Activated CD4-positive, alpha-beta T cell treated with anti-CD3 and anti-CD28 coated beads for 4 hours (primary cell): ENCODE measurements around the gene CHI3L2.
A peak's percentile ranks its signal among the peaks of the same experiment; 100 is the strongest.
"Not testable (repeated sequence)": the region's sequence is repeated elsewhere in the genome, so short reads cannot be mapped to it uniquely, and the experiment has no call there.

ENCODE experiments used
- DNase-seq, 2 donors: peaks; one replicate each; pipeline ENCODE4 v3.0.0-alpha.2; 2020

The CHI3L2 gene

GRCh38 chr1:111202707-111203623 is 24.5 kb upstream of the CHI3L2 start:
- no peak for DNase-seq

- DNase-seq = peak; percentile 77 to 88
Measured at GRCh38 chr1:111203681-111204200, 23.8 kb upstream of the CHI3L2 start.

DNA sequence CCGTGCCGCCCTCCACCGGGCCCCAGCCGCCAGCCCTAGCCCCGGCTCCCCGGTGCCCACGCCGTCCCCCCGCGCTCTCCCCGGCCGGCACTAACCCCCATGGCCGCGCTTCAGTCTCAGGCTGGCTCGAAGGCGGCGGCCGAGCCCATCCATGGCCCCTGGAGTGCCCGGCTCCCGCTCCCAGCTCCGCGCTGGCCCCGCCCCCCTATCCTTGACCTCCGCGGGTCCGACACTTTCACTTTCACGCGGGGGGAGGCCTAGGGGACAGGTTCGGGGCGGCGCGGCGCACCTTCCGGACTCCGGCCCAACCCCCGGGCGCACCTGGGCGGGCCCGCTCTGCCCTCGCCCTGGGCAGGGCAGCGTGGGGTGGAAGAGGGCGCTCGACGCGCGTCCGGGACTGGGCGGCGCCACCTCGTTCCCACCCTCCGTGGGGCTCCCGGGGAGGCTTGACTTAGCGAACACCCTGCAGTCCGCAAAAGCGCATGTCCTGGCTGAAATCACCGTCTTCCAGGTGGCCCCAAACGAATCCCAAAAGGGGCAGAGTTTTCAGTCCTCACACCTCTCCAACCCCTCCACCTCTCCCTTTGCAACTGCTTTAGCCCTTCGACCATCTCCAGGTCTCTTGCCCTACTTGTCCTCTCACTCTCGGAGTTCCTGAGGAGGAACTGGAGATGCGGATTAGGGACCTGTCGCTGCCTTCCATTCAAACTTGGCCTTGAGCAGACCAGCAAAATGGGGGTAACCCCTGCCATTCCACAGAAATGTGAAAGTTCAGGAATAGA is 23.1 kb upstream of the CHI3L2 start:
- peak; percentile 71 to 76 for DNase-seq

- DNase-seq = no peak
Measured at GRCh38 chr1:111204983-111205713, 22.4 kb upstream of the CHI3L2 start.

- DNase-seq = no peak
Measured at GRCh38 chr1:111205714-111206050, 21.8 kb upstream of the CHI3L2 start.

DNA sequence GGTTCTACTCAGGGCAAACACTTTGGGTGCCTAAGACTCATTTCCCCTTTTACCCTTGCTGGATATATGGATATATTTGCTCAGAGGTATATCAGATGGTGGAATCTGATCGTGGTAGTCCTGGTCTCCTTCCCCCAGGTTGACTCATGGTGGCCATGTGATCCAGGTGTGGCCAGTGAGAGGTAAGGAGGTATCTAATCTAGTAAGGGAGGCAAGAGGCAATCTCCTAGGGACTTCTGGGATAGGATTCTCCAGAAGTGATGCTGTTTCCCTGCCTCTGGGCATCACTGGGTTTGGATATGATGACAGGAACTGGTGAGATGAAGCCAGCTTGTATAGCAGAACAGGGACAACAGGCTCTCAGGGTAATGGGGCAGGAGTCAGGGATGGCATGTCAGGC is 18.6 kb upstream of the CHI3L2 start:
- DNase-seq = no peak

- DNase-seq = no peak
Measured at GRCh38 chr1:111209622-111210021, 17.9 kb upstream of the CHI3L2 start.

GRCh38 chr1:111211921-111212320 is 15.6 kb upstream of the CHI3L2 start:
- DNase-seq = no peak

GRCh38 chr1:111212634-111213335 is 14.7 kb upstream of the CHI3L2 start:
- DNase-seq = no peak

GRCh38 chr1:111213412-111213811 is 14.1 kb upstream of the CHI3L2 start:
- DNase-seq = no peak

DNA sequence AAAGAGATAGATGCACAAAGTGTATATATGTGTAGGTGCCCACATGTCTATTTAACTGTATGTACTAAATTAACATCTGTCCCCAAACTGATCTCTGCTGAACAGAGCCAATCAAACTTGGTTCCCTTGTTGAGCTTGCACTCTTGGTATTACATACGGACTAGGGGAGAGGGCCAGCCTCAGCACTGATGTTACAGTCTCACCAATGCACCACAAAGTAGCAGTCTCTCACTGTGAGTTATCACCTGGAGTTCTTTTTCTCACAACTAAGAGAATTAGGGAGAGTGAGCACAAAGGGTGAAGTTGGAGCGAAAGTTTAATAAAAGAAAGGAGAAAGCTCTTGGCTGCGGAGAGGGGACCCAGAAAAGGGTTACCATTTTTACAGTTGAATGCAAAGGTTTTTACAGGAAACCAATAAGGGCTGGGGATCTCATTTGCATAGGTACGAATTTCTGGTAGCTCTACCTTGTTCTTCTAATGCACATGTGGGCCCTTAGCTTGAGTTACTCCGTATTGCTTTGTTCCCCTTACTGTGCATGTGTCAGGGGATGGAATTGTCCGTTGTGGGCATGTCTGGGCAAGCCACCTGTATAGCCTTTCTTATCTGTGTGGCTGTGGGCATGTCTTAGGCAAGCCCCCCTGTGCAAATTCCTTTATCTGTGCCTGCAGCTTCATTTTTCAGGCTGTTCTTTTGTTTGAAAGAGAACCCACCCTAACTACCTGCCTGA is 13.3 kb upstream of the CHI3L2 start:
- no peak for DNase-seq

DNA sequence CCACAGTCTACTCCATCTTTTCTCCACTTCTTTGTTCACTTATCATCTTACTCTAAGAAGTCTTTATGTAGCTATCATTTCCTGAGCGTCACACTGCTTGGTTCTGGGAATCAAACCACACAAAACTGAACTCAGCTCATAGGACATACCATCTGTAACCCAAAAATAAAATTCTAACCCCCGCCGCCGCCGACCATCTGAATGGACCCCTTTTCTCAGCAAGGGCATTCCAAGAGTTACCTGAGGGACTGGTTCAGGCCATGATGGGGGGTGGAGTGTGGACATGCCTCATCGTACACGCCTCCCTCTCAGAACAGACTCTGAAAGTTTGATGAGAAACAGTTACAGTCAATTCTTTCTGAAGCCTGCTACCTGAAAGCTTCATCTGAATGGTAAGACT is 12.6 kb upstream of the CHI3L2 start:
- DNase-seq = peak; percentile 61 to 70

DNA sequence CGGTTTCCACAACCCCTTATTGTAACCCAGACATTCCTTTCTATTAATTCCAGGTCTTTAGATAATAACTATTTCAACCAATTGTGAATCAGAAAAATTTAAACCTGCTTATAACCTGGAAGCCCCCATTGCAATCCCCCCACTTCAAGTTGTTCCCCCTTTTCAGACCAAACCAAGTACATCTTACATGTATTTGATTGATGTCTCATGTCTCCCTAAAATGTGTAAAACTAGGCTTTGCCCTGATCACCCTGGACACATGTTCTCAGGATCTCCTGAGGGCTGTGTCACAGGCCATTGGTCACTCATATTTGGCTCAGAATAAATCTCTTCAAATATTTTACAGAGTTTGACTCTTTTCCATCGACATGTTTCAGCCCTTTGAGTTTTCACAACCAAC is 12.2 kb upstream of the CHI3L2 start:
- DNase-seq = not testable (repeated sequence)

DNA sequence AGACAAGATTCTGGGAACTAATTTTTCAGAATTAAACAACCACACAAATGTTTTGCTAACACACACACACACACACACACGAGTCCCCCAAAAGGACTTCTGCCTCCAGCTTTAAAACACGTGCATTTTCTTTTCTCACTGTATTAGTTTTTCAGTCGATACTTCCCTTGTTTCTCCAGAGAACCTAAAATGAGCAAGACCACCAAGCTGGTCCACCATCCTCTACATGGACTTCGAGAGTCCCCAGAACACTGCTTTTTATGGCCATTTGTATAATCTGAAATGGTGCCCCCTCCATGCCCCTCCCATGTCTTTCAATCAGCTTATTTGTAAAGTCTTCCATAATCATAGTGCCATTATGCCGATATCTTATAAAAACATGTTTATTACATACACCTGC is 10.8 kb upstream of the CHI3L2 start:
- DNase-seq = no peak

GRCh38 chr1:111217183-111217910 is 10.2 kb upstream of the CHI3L2 start:
- no peak for DNase-seq

DNA sequence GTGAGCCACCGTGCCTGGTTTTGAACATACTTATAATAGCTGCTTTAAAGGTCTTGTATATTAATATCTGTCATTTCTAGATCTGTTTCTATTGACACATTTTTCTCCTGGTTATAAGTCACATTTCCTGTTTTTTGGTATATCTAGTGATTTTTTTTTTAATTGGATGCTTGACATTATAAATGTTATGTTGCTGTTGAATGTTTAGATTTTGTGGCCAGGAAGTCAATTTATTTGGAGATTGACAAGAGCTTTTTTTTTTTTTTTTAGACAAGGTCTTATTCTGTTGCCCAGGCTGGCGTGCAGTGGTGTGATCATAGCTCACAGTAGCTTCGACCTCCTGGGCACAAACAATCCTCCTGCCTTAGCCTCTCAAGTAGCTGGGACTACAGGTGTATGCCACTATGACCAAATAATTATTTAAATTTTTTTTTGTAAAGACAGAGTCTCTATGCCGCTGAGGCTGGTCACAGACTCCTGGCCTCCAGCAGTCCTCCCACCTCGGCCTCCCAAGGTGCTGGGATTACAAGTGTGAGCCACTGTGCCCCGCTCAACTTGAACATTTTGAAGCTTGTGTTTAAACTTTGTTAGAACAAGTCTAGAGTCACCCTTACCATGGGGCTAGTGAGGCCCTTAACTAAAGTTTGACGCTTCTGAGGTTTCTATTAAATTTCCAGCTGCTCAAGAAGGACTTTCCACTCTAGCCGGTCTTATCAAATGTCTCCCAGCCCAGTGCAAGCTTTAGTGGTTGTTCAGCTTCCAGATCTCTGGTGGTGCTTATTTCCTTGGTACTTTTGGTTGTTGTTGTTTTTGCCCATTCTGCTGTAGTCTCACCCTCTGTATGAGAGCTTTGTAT is 8.6 kb upstream of the CHI3L2 start:
- no peak for DNase-seq

DNA sequence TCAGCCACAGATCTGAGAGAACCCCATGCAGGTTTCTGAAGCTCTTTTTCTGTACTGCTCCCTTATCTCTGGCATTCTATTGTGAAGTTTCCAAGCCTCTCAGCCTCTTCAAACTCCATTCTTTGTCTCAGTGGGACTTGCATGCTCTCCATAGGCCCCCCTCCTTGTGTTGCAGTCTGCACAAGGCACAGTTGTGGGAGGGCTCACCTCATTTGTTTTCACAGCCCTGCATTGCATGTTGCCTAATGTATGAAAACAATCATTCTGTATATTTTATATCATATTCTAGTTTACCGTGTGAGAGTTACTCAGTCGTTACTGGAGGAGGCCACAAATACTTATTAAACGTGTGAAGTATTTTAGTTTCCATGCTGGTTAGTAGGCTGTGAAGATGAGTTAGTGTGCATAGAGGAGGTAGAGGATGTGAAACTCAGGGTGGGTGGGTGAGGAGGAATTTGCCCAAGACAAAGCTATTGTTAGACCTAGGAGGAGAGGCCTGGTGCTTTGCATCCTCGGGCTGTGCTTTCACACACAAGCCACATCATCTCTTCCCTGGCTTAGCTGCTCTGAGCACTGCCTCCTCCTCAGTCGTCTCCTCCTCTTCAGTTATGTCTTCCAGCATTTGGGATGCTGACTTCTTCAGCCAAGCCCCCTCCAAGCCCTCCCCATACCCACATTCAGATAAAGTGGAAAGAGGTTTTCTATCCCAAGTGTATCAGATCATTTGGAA is 7.8 kb upstream of the CHI3L2 start:
- DNase-seq = peak in 1 of 2 donors; percentile 33

DNA sequence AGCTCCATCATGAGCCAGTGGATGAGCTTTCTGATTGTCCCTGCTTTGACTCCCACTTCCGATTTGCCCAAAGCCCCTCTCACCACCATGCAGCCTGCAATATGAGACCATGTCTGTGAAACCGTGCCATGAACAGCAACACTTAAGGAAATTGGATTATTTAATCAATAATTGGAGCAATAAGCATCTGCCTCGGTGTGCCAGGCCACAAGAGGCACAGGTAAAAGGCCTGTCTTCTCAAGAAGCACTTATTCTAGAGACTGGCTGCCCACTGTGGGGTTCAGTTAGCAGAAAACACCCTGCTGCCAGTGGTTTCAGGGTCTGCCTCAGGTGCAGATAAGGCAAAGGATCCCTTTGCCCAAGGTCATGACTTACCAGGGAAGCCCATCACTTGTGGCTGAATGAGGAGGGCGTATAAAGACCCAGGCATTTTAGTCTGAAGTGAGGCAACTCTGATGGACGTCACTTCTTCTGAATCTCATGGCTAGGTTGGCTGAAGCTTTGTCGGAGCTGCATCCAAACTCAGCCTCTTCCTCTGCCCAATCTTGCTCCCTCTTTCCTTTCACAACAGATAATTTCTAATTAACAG is 7.1 kb upstream of the CHI3L2 start:
- no peak for DNase-seq

DNA sequence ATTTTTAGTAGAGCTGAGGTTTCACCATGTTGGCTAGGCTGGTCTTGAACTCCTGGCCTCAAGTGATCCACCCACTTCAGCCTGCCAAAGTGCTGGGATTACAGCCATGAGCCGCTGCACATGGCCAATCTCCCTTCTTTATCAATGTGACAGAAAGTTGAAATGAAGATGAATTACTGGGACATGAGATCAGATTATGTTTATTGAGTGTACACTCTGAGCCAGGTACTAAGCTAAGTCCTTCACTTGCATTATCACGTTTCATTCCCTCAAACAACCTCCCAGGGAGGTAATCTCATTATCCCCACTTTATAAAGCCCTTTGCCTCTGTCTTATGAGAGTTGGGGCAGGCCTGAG is 6.3 kb upstream of the CHI3L2 start:
- DNase-seq = no peak
